ENCODE results near the gene MTHFSD.

Gene MTHFSD

GRCh38 chr16:86581458-86581857, 26.4 kb upstream of the MTHFSD start:
- DNase-seq (ENCODE audit: low spot score): no peak

- DNase-seq (ENCODE audit: low spot score): no peak
Observed at GRCh38 chr16:86580791-86581170, 25.7 kb upstream of the MTHFSD start.

GRCh38 chr16:86580063-86580790, 25.2 kb upstream of the MTHFSD start:
- DNase-seq (ENCODE audit: low spot score): no peak

GRCh38 chr16:86579268-86580062, 24.4 kb upstream of the MTHFSD start:
- no peak for DNase-seq (ENCODE audit: low spot score)

GRCh38 chr16:86578611-86579267, 23.7 kb upstream of the MTHFSD start:
- DNase-seq (ENCODE audit: low spot score): no peak

GRCh38 chr16:86578061-86578599, 23.1 kb upstream of the MTHFSD start, which contains the start of gene FOXL1:
FOXL1 (plus strand) TSS chr16:86578549; CDS start chr16:86578724, 175 bp downstream.
- no peak for DNase-seq (ENCODE audit: low spot score)

- DNase-seq (ENCODE audit: low spot score): no peak
Observed at GRCh38 chr16:86577314-86577971, 22.4 kb upstream of the MTHFSD start.

GRCh38 chr16:86576591-86577313, 21.7 kb upstream of the MTHFSD start:
- peak; percentile 43 for DNase-seq (ENCODE audit: low spot score)

- peak; percentile 91 for DNase-seq (ENCODE audit: low spot score)
Observed at GRCh38 chr16:86575754-86576557, 20.9 kb upstream of the MTHFSD start.

GRCh38 chr16:86575095-86575685, 20.2 kb upstream of the MTHFSD start:
- no peak for DNase-seq (ENCODE audit: low spot score)

- DNase-seq (ENCODE audit: low spot score): no peak
Observed at GRCh38 chr16:86574646-86575045, 19.6 kb upstream of the MTHFSD start.

- DNase-seq (ENCODE audit: low spot score): no peak
Observed at GRCh38 chr16:86573646-86574508, 18.8 kb upstream of the MTHFSD start.

GRCh38 chr16:86573215-86573614, 18.2 kb upstream of the MTHFSD start:
- no peak for DNase-seq (ENCODE audit: low spot score)

GRCh38 chr16:86572606-86573005, 17.6 kb upstream of the MTHFSD start:
- DNase-seq (ENCODE audit: low spot score): no peak

GRCh38 chr16:86572041-86572521, 17.0 kb upstream of the MTHFSD start:
- no peak for DNase-seq (ENCODE audit: low spot score)

- no peak for DNase-seq (ENCODE audit: low spot score)
Observed at GRCh38 chr16:86571530-86571915, 16.5 kb upstream of the MTHFSD start.

- no peak for DNase-seq (ENCODE audit: low spot score)
Observed at GRCh38 chr16:86570558-86571529, 15.8 kb upstream of the MTHFSD start.
